Astrocyte of the cerebellum (primary cell): ENCODE results near the gene SNHG17.
A peak's percentile ranks its signal among the peaks of the same experiment; 100 is the strongest.

Experiments used
- DNase-seq: peaks from one replicate; pipeline ENCODE4 v3.0.0-alpha.2; 2011; ENCODE audit warnings: low read depth
- H3K4me3 ChIP-seq: 2 replicates; pipeline ENCODE4 v1.5.1; 2011; ENCODE audit warnings: mild to moderate bottlenecking, low read depth, low read length, moderate library complexity
- CTCF ChIP-seq: IDR thresholded peaks from 2 replicates; pipeline ENCODE4 v1.5.1; 2012; ENCODE audit warnings: low read length, low read depth, moderate library complexity, mild to moderate bottlenecking; ENCODE audit errors: missing control alignments
- in situ Hi-C: cut with HindIII; loops from 2 replicates; pipeline ENCODE4 v1.10.0; 2017; ENCODE audit warnings: low sequenced_read_pairs

Gene SNHG17

GRCh38 chr20:38434770-38435554, at the start of gene SNHG17:
TSS of gene SNHG17 (minus strand) at chr20:38435328.
- in situ Hi-C loops = no loop called here
- peak; percentile 99 for TF ChIP-seq CTCF
- DNase-seq = peak; percentile 87

GRCh38 chr20:38479596-38479995, 44.5 kb upstream of the SNHG17 start:
- DNase-seq = no peak
- in situ Hi-C loops = no loop called here
- no peak overlapping the region for H3K4me3 ChIP-seq
- no peak for TF ChIP-seq CTCF

More at GRCh38 chr20:38434770-38435554, at the start of gene SNHG17:
- peak within 1 kb of the TSS; percentile 66 for H3K4me3 ChIP-seq

- no peak for TF ChIP-seq CTCF
- in situ Hi-C loops = no loop called here
- H3K4me3 ChIP-seq = no peak overlapping the region
- DNase-seq = no peak
Observed at GRCh38 chr20:38477747-38478146, 42.6 kb upstream of the SNHG17 start.

- H3K4me3 ChIP-seq = peak overlapping the region; percentile 92
- no peak for DNase-seq
- TF ChIP-seq CTCF = peak; percentile 14
- in situ Hi-C loops = no loop called here
Observed at GRCh38 chr20:38473367-38473795, 38.3 kb upstream of the SNHG17 start.

GRCh38 chr20:38472513-38473366, 37.6 kb upstream of the SNHG17 start, which contains the start of gene RALGAPB:
TSS of gene RALGAPB (plus strand) at chr20:38472843. CDS start at chr20:38488433, 15,590 bp downstream.
- peak; percentile 52 for TF ChIP-seq CTCF
- in situ Hi-C loops = no loop called here
- peak; percentile 94 for DNase-seq
- H3K4me3 ChIP-seq = peak within 1 kb of the TSS; percentile 92

GRCh38 chr20:38471987-38472512, 36.9 kb upstream of the SNHG17 start:
- DNase-seq = no peak
- in situ Hi-C loops = no loop called here

More at GRCh38 chr20:38471987-38472512, 36.9 kb upstream of the SNHG17 start:
- no peak for TF ChIP-seq CTCF
- H3K4me3 ChIP-seq = peak overlapping the region; percentile 92
